HEK293T (cell line): ENCODE measurements around the gene KARS1.

Source experiments
- CTCF ChIA-PET: fragments of 350-600 bp; formaldehyde crosslinking; extraction: SDS; loops from one replicate; lab custom pipeline; 2021; ENCODE audit warnings: antibody characterized with exemption, inconsistent platforms; lab: Yijun Ruan, JAX
- POLR2A ChIA-PET: fragments of 350-600 bp; formaldehyde crosslinking; extraction: SDS; loops from one replicate; lab custom pipeline; 2020; ENCODE audit warnings: antibody characterized with exemption, inconsistent platforms; lab: Yijun Ruan, JAX
- DNase-seq: peaks from one replicate; pipeline ENCODE4 v3.0.0; 2012; ENCODE audit warnings: mixed read lengths; ENCODE audit errors: extremely low spot score
- ARNT ChIP-seq: fragments of 450-650 bp; IDR thresholded peaks from 2 replicates; pipeline ENCODE4 v1.6.1; 2017; ENCODE audit warnings: mild to moderate bottlenecking
- BHLHE40 ChIP-seq: fragments of 450-650 bp; IDR thresholded peaks from 2 replicates; pipeline ENCODE4 v1.6.1; 2016; ENCODE audit warnings: mild to moderate bottlenecking, moderate library complexity, borderline replicate concordance
- CTBP1 ChIP-seq: fragments of 450-650 bp; IDR thresholded peaks from 2 replicates; pipeline ENCODE4 v1.6.1; 2016; ENCODE audit warnings: borderline replicate concordance
- ELF4 ChIP-seq: fragments of 450-650 bp; IDR thresholded peaks from 2 replicates; pipeline ENCODE4 v1.6.1; 2017; ENCODE audit warnings: antibody characterized with exemption
- FOXA1 ChIP-seq: fragments of 450-650 bp; IDR thresholded peaks from 2 replicates; pipeline ENCODE4 v1.6.1; 2016; ENCODE audit warnings: mild to moderate bottlenecking
- FOXK2 ChIP-seq: fragments of 450-650 bp; IDR thresholded peaks from 2 replicates; pipeline ENCODE4 v1.6.1; 2016; ENCODE audit warnings: mild to moderate bottlenecking
- FOXM1 ChIP-seq: fragments of 450-650 bp; IDR thresholded peaks from 2 replicates; pipeline ENCODE4 v1.6.1; 2017; ENCODE audit warnings: mild to moderate bottlenecking, borderline replicate concordance
- HDGF ChIP-seq: fragments of 450-650 bp; IDR thresholded peaks from 2 replicates; pipeline ENCODE4 v1.6.1; 2017; ENCODE audit warnings: antibody characterized with exemption, borderline replicate concordance
- L3MBTL2 ChIP-seq: fragments of 450-650 bp; conservative IDR thresholded peaks from 2 replicates; pipeline ENCODE4 v1.6.1; 2016; ENCODE audit warnings: mild to moderate bottlenecking
- LEF1 ChIP-seq: fragments of 450-650 bp; IDR thresholded peaks from 2 replicates; pipeline ENCODE4 v1.6.1; 2017; ENCODE audit warnings: mild to moderate bottlenecking, borderline replicate concordance
- NFRKB ChIP-seq: fragments of 450-650 bp; IDR thresholded peaks from 2 replicates; pipeline ENCODE4 v1.6.1; 2016; ENCODE audit warnings: mild to moderate bottlenecking, moderate library complexity
- PKNOX1 ChIP-seq: fragments of 450-650 bp; IDR thresholded peaks from 2 replicates; pipeline ENCODE4 v1.6.1; 2016
- SP1 ChIP-seq: fragments of 450-650 bp; IDR thresholded peaks from 2 replicates; pipeline ENCODE4 v1.6.1; 2017
- SUZ12 ChIP-seq: fragments of 450-650 bp; IDR thresholded peaks from 2 replicates; pipeline ENCODE4 v1.6.1; 2016; ENCODE audit warnings: mild to moderate bottlenecking
- TARDBP ChIP-seq: fragments of 450-650 bp; IDR thresholded peaks from 2 replicates; pipeline ENCODE4 v1.6.1; 2016
- ZNF384 ChIP-seq: fragments of 450-650 bp; IDR thresholded peaks from 2 replicates; pipeline ENCODE4 v1.6.1; 2016

The KARS1 gene

DNA sequence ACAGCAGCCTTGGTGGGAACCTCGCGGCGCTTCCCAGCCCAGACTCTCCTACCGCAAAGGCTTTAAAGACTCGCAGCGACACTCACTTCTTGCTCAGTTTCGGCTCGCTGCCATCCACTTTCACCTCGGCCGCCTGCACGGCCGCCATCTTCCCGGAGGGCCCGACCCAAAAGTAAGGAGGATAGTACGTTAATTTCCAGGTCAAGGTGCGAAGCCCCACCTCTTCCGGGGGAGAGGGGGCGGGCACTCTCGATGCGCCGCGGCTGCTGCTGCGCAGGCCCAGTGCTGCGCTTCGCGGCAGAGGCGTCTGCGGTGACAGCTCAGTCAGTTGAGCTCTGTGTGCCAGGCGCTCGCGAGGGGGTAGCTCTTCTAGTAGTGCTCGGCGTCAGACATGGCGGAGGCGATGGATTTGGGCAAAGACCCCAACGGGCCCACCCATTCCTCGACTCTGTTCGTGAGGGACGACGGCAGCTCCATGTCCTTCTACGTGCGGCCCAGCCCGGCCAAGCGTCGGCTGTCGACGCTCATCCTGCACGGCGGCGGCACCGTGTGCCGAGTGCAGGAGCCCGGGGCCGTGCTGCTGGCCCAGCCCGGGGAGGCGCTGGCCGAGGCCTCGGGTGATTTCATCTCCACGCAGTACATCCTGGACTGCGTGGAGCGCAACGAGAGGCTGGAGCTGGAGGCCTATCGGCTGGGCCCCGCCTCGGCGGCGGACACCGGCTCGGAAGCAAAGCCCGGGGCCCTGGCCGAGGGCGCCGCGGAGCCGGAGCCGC is at the start of gene KARS1, which contains the start of gene TERF2IP:
Gene KARS1, minus strand, starts transcription at position 174 of the 773 bp plus-strand sequence. Its CDS starts 26 bp downstream, at position 148.
Gene TERF2IP, plus strand, starts transcription at position 282 of the 773 bp plus-strand sequence. Its CDS starts 110 bp downstream, at position 392.
- peak; percentile 68 for TF ChIP-seq ELF4
- TF ChIP-seq HDGF: no peak
- no peak for TF ChIP-seq FOXM1
- peak; percentile 81 for TF ChIP-seq PKNOX1
- no peak for TF ChIP-seq FOXA1
- TF ChIP-seq LEF1: no peak
- TF ChIP-seq SP1: no peak
- no peak for TF ChIP-seq NFRKB
- peak; percentile 93 for DNase-seq
- ChIA-PET POLR2A (interaction anchor here (0.8 to 3.0 kb wide), 28 partner anchors 8 to 397 kb away, joined by 3 to 32 read pairs (median 4); partner anchors contain the start of genes ADAT1, CFDP1, CHST6 and GABARAPL2), CTCF (interaction anchor here (0.6 to 0.7 kb wide), 2 partner anchors 25 to 150 kb away, joined by 3 read pairs; partner anchors contain the start of gene ADAT1)

GRCh38 chr16:75695708-75696107 is 48.2 kb upstream of the KARS1 start:
- peak; percentile 15 for DNase-seq
- CTCF ChIA-PET: no interaction called here
- POLR2A ChIA-PET: no interaction called here
- TF ChIP-seq SP1: no peak
- TF ChIP-seq ARNT: no peak
- no peak for TF ChIP-seq SUZ12
- TF ChIP-seq LEF1: no peak
- no peak for TF ChIP-seq NFRKB
- TF ChIP-seq CTBP1: no peak
- no peak for TF ChIP-seq ELF4
- TF ChIP-seq FOXM1: no peak
- TF ChIP-seq L3MBTL2: no peak
- TF ChIP-seq HDGF: no peak

- ChIA-PET POLR2A (no interaction called here), CTCF (no interaction called here)
- DNase-seq: no peak
- TF ChIP-seq SUZ12 (no peak), HDGF (no peak), SP1 (no peak), FOXK2 (no peak), FOXA1 (no peak)
These were observed 39.9 kb upstream of the KARS1 start for GRCh38 chr16:75687361-75687760.

- ChIA-PET CTCF (no interaction called here), POLR2A (no interaction called here)
- DNase-seq: no peak
- TF ChIP-seq LEF1: no peak
- TF ChIP-seq TARDBP: no peak
- no peak for TF ChIP-seq FOXM1
- TF ChIP-seq SUZ12: no peak
- TF ChIP-seq NFRKB: no peak
- TF ChIP-seq L3MBTL2: no peak
- TF ChIP-seq ARNT: no peak
- no peak for TF ChIP-seq FOXA1
- no peak for TF ChIP-seq ELF4
- TF ChIP-seq PKNOX1: no peak
- TF ChIP-seq BHLHE40: no peak
- no peak for TF ChIP-seq CTBP1
- TF ChIP-seq SP1: no peak
- TF ChIP-seq FOXK2: no peak
- TF ChIP-seq ZNF384: no peak
- no peak for TF ChIP-seq HDGF
These were observed 34.8 kb upstream of the KARS1 start for GRCh38 chr16:75682308-75682707.

GRCh38 chr16:75679366-75679765 is 31.9 kb upstream of the KARS1 start:
- CTCF ChIA-PET: interaction anchor here (0.6 kb wide), 1 partner anchor 17 kb away, joined by 3 read pairs; no protein-coding TSS in a partner anchor
- TF ChIP-seq TARDBP (no peak), L3MBTL2 (no peak), SP1 (no peak), ARNT (no peak), ELF4 (no peak), NFRKB (no peak), ZNF384 (no peak), BHLHE40 (no peak), HDGF (no peak), LEF1 (no peak), FOXM1 (no peak), CTBP1 (no peak), FOXA1 (no peak), SUZ12 (no peak), PKNOX1 (no peak), FOXK2 (no peak)
- DNase-seq: no peak
- POLR2A ChIA-PET: no interaction called here
